Measurements from ENCODE around the gene ATPAF2. TPM values are rescaled to one million over a fixed set of nuclear protein-coding genes. Genes with fewer than 3 reads are reported as not detected.

The ATPAF2 gene
- total and polyA plus RNA-seq, 2 experiments from 2014 or later: 24.3 to 25.7 TPM

GRCh38 chr17:18055597-18055996, 16.6 kb upstream of the ATPAF2 start:
- Mint-ChIP-seq H3K36me3 (ENCODE audit: low read depth) (peaks cover 22% of the 10 kb centered on the region), H3K27ac (no peak overlapping the region), H3K4me1 (no peaks in the 10 kb centered on the region), H3K4me3 (no peak overlapping the region), H3K27me3 (ENCODE audit: insufficient read depth, low read depth, poor library complexity) (peaks cover 1% of the 10 kb centered on the region), H3K9me3 (no peaks in the 10 kb centered on the region)
- Histone ChIP-seq H4K20me1 (replicated peaks; ENCODE audit: insufficient read depth) (0 out of 2 replicates have a peak, but pooled peaks cover 7% of the 10 kb centered on the region), H3K4me2 (no peak overlapping the region), H3K4me3 (no peak overlapping the region), H3K27me3 (ENCODE audit: insufficient read depth) (no peaks in the 10 kb centered on the region), H3K4me1 (ENCODE audit: insufficient read depth) (no peaks in the 10 kb centered on the region), H3K9me2 (ENCODE audit: insufficient read depth) (no peaks in the 10 kb centered on the region), H3F3A (replicated peaks; ENCODE audit: low read depth) (no peaks in the 10 kb centered on the region), H3K79me2 (replicated peaks; ENCODE audit: insufficient read depth) (no peaks in the 10 kb centered on the region), H2AFZ (no peak overlapping the region), H3K36me3 (ENCODE audit: insufficient read depth) (peaks cover 4% of the 10 kb centered on the region; the same call in 1 of the 2 replicates), H3K27ac (ENCODE audit: low read depth) (no peak overlapping the region)
- TF ChIP-seq POLR2AphosphoS5 (IDR thresholded peaks at IDR 0.05; ENCODE audit: low read depth): no peak
- no peak for TF ChIP-seq ZNF462 (CRISPR knock-in tag; IDR thresholded peaks at IDR 0.05)
- TF ChIP-seq CREB1 (CRISPR knock-in tag; IDR thresholded peaks at IDR 0.05; ENCODE audit: low read depth): no peak
- TF ChIP-seq CTCF (conservative IDR thresholded peaks at IDR 0.05; ENCODE audit: low read depth in 2 of 2): no peak
- TF ChIP-seq NANOG (IDR thresholded peaks at IDR 0.05; ENCODE audit: borderline replicate concordance): no peak
- no peak for TF ChIP-seq ZNF331 (CRISPR knock-in tag; IDR thresholded peaks at IDR 0.05; ENCODE audit: low read depth)
- TF ChIP-seq EZH2 (IDR thresholded peaks at IDR 0.05; ENCODE audit: low read depth, unreplicated experiment): no peak
- no peak for DNase-seq (ENCODE audit: low spot score)
- ATAC-seq: no peak
